ENCODE data around the gene PLA2G2F. TPM values are rescaled to one million over a fixed set of nuclear protein-coding genes. Genes with fewer than 3 reads are reported as not detected.

Gene PLA2G2F
- polyA plus RNA-seq, 2 of the 4 experiments (the other 2 are of a cell fraction) = not detected

DNA sequence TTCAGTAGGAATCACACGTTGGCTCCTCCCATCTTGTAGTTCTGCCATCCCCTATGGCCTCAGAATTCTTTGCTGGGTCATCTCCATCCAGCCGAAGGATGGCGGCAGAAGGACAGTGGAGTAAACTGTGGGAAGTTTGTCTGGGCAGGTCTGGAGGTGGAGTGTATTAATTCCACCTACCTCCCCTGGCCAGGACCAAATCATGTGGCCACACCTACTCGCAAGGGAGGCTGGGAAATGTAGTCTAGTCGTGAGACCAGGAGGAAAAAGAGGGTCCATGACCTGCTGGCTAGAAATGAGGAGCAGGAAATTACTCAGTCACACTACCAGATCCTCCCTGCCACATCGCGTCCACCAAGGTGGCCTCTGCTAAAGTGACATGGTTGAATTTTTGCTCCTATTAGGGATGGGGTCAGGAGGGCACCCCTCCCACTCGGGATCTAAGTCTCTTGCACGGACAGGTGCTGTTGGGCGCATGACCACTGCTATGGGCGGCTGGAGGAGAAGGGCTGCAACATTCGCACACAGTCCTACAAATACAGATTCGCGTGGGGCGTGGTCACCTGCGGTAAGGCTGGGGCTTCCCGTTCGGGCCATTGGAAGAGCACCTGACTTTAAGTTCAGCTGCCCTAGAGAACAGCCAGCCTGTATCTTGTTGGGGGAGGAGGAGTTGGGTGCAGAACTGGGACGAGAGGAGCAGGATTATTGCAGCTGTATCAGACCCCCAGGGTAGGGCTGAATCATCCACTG is 49.6 kb upstream of the PLA2G2F start:
- no peak for FAIRE-seq

DNA sequence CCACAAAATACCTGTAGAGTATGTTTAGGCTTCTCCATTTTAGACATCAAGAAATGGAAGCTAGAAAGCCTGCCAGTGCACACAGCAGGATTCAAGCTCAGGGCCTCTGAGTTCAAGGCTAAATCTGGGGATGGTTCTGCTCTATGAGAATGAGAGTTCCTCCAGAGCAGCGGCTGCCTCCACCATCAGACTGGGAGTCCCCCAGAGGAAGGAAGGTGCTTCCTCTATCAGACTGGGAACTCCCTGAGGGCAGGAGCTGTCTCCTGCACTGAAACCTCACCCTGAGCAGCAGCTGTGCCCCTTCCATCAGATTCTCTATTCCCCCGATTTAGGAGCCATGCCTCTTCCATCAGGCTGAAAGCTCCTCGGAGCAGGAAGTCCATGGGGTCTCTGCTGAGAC is 49.0 kb upstream of the PLA2G2F start:
- Histone ChIP-seq H3K27ac (no peak overlapping the region), H3K4me1 (no peaks in the 10 kb centered on the region), H3K4me2 (no peak overlapping the region), H3K4me3 (no peak overlapping the region), H3K9me3 (no peaks in the 10 kb centered on the region)
- ChIA-PET POLR2A (no interaction called here), CTCF (interaction anchor here (0.6 to 4.0 kb wide), 5 partner anchors 11 to 173 kb away, joined by 3 to 18 read pairs (median 4); no protein-coding TSS in a partner anchor)
- ATAC-seq (no peak), FAIRE-seq (no peak), DNase-seq (ENCODE audit: low read depth in 1 of 2, low spot score in 1 of 2) (no peak)
- WGBS (ENCODE audit: missing lambda C conversion rate) = 47% methylated on average over 2 of the region's 3 CpGs
- no peak for TF ChIP-seq PBX3 (IDR thresholded peaks at IDR 0.05)
- no peak for TF ChIP-seq GATA3 (IDR thresholded peaks at IDR 0.05; ENCODE audit: borderline replicate concordance)
- TF ChIP-seq BHLHE40 (IDR thresholded peaks at IDR 0.05; ENCODE audit: low read depth, low read length) = no peak
- TF ChIP-seq ZNF302 (CRISPR knock-in tag; IDR thresholded peaks at IDR 0.05) = no peak
- TF ChIP-seq CHD4 (IDR thresholded peaks at IDR 0.05; ENCODE audit: borderline replicate concordance) = no peak
- no peak for TF ChIP-seq CHD2 (IDR thresholded peaks at IDR 0.05; ENCODE audit: low read length, partially characterized antibody)
- no peak for TF ChIP-seq RFX5 (IDR thresholded peaks at IDR 0.05)
- no peak for TF ChIP-seq HDAC2 (IDR thresholded peaks at IDR 0.05)
- no peak for TF ChIP-seq KDM1A (IDR thresholded peaks at IDR 0.05; ENCODE audit: low read depth)
- no peak for TF ChIP-seq FOSL2 (IDR thresholded peaks at IDR 0.05)
- no peak for TF ChIP-seq FOSL2 (CRISPR knock-in tag; IDR thresholded peaks at IDR 0.05)

More for the DNA sequence above, 49.6 kb upstream of the PLA2G2F start:
- ChIA-PET CTCF (interaction anchor here (0.6 to 4.0 kb wide), 4 partner anchors 11 to 172 kb away, joined by 3 to 18 read pairs (median 4); no protein-coding TSS in a partner anchor), POLR2A (no interaction called here)
- no peak for TF ChIP-seq HOXB13 (CRISPR knock-in tag; IDR thresholded peaks at IDR 0.05; ENCODE audit: low read depth)
- TF ChIP-seq ZNF302 (CRISPR knock-in tag; IDR thresholded peaks at IDR 0.05) = no peak
- no peak for TF ChIP-seq EHMT2 (IDR thresholded peaks at IDR 0.05; ENCODE audit: low read depth)
- no peak for TF ChIP-seq FOXS1 (CRISPR knock-in tag; IDR thresholded peaks at IDR 0.05)
- TF ChIP-seq RNF2 (IDR thresholded peaks at IDR 0.05; ENCODE audit: borderline replicate concordance, low read depth) = no peak
- no peak for TF ChIP-seq NFE2L2 (conservative IDR thresholded peaks at IDR 0.05; ENCODE audit: low read length)
- TF ChIP-seq CHD2 (IDR thresholded peaks at IDR 0.05; ENCODE audit: low read length, partially characterized antibody) = no peak
- Histone ChIP-seq H3K27ac (no peak overlapping the region), H3K9me3 (no peaks in the 10 kb centered on the region), H3K4me1 (no peaks in the 10 kb centered on the region), H3K4me3 (no peak overlapping the region), H3K4me2 (peak overlapping the region; percentile 21; the same call in 1 of the 3 replicates)
- ATAC-seq (peak; percentile 54 to 62; a peak in 5 of 6 replicates), DNase-seq (ENCODE audit: low read depth in 1 of 2, low spot score in 1 of 2) (peak; percentile 6 to 26)
- 41% methylated on average over 10 of the region's 19 CpGs for WGBS (ENCODE audit: missing lambda C conversion rate)

GRCh38 chr1:20090641-20091040 is 48.5 kb upstream of the PLA2G2F start:
- ChIA-PET POLR2A (no interaction called here), CTCF (interaction anchor here (0.6 to 4.0 kb wide), 5 partner anchors 10 to 173 kb away, joined by 3 to 18 read pairs (median 3); no protein-coding TSS in a partner anchor)
- 36% methylated on average over 6 of the region's 6 CpGs for WGBS (ENCODE audit: missing lambda C conversion rate)
- ATAC-seq (no peak), DNase-seq (ENCODE audit: low read depth in 1 of 2, low spot score in 1 of 2) (no peak), FAIRE-seq (no peak)
- H3K4me3 ChIP-seq = no peak overlapping the region
- no peaks in the 10 kb centered on the region for H3K4me1 ChIP-seq
- TF ChIP-seq NFE2L2 (conservative IDR thresholded peaks at IDR 0.05; ENCODE audit: low read length) (no peak), RCOR1 (IDR thresholded peaks at IDR 0.05; ENCODE audit: low read depth, low read length) (no peak), NPAS2 (CRISPR knock-in tag; IDR thresholded peaks at IDR 0.05; ENCODE audit: borderline replicate concordance) (no peak), CHD4 (IDR thresholded peaks at IDR 0.05; ENCODE audit: borderline replicate concordance) (no peak), GATA3 (IDR thresholded peaks at IDR 0.05; ENCODE audit: borderline replicate concordance) (no peak), RARB (CRISPR knock-in tag; IDR thresholded peaks at IDR 0.05) (no peak), CBX8 (IDR thresholded peaks at IDR 0.05) (no peak)
- H3K9me3 ChIP-seq = no peaks in the 10 kb centered on the region
- H3K27ac ChIP-seq = no peak overlapping the region
- H3K4me2 ChIP-seq = no peak overlapping the region
